Activated CD8-positive, alpha-beta memory T cell treated with anti-CD3 and anti-CD28 coated beads, Interleukin-2, amount 50 U/mL, for 4 hours (primary cell): Measurements from ENCODE around the gene GATA6.

Experiments
- DNase-seq: peaks from one replicate; pipeline ENCODE4 v3.0.0-alpha.2; 2020

Gene GATA6

DNA sequence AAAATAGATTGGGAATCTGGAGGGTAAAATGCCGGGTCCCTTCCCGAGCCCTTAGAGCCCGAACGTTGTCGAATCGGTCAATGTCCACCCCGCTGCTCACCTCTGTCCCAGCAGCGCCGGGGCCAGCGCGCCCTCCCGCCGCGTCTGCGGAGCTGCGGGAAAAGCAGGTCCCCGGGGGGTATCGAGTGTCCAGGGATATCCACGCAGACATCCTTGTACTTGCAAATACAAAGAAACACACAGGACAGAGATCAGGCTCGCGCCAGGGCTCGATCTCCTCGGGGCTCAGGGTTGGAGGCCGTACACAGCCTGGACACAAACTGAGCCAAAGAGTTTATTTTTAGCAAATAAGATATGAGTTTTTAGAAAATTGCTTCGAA, 2.3 kb upstream of the GATA6 start:
- no peak for DNase-seq

DNA sequence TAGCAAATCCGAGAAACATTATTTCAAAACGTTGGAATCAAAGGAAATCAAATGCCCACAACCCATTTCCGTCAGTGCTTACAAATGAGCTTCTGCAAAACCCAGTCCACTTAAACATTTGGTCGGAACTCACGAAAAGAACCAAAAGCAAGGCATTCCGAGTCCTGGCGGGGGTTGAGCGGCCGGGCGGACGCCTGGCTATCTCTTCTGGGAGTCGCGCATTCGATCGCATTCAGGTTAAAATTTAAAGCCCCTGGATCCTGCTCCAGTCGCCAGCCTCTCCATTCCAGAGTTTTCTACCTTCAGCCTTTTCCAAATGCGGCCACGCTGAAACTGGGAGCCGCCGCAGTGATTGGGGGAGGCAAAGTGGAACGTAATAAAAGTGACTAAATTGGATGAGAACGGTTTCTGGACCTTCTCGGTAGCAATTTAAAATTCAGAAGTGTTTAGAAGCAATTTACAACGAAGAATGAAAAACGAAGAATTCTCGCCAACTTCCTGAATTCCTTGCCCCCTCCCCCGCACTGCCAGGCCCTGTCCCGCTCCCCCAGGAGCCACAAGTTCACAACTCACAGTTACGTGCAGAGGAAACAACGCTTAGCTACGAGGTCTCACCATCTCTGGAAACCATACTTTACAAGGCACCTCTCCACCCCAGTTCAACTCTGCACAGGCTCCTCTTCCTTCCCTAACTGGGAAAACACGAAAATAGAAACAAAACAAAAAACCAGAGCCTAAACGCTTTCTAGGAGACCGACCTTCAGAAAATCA, 1.7 kb upstream of the GATA6 start:
- DNase-seq: no peak

DNA sequence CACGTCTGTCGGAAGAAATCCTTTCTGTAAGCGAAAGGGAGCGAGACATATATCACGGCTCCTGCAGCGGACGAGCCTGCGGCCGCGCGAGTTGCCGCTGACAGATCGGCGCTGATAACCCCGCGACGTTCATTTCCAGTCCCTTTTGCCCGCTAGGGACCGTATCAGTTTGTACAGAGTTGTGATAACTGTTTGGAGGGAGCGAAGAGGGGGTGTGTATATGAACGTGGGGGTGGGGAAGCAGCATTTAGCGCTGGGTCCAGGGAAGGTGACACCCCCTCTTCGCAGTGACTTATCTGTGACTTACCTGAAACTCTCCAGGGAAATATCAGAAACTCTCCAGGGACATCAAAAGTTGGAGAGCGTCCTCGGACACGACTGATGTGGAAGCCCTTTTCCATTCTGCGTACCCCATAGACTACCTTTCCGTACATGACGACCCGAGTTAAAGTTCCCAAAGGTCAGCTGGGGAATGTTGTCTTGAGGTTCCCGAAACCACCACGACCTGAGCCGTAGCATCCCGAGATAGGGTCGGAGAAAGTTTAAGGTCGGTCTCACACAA, 948 bp upstream of the GATA6 start:
- no peak for DNase-seq

DNA sequence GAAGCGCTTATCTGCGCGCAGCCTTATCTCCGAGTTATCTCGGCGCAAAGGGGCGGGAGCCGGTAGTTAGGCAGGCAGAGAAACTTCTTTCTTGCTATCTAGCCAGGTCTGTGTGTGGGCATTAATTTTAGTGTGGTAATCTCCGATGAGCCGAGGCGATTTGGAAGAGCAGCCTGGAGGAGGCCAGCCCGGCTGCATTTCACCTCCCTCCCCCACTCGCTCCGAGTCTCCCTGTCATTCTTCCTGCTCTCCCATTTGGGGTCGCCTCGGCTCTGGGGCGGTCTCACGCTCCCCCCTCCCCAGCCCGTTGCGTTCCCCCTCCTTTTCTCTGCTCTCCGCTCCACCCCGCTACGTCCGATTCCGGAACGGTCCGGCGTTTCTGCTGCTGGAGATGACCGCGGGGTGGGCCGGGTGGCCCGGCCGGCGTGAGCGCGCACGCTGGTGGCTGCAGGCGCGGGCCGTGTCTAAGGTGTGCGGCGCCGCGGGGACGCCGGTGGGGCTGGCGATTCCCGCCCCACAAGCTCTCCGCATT, 566 bp downstream of the GATA6 start:
- no peak for DNase-seq

DNA sequence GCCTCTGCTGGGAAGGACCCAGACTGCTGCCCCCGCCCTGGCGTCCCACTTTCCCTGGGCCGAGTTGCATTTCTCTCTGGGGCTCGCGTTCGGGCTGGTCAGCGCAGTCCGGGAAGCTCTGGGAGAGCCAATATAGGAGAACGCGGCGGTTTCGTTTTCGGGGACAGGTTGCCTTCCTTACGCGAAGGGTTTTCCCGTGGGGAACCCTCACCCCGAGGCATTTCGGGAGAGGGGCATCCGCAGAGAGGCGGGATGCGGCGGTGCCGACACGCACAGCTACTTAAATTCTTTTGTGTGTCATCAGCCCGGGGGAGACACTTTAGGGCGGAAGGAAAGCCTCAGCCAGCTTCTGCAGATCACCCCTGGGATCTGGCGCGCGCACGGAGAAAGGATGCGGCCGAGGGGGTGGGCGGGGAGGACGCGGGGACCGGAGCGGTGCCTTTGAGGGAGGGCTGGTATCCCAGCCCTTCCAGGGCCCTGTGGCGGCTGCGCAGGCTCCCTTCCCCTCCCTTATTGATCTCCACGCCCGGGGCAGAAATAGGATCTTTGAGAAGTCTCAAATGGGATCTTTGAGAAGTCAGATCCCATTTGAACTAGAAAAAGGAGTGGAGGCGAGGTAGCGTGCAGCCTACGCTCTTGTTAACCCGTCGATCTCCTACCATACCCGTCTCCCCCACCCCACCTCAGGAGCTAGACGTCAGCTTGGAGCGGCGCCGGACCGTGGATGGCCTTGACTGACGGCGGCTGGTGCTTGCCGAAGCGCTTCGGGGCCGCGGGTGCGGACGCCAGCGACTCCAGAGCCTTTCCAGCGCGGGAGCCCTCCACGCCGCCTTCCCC, 1.2 kb downstream of the GATA6 start:
- DNase-seq: no peak

DNA sequence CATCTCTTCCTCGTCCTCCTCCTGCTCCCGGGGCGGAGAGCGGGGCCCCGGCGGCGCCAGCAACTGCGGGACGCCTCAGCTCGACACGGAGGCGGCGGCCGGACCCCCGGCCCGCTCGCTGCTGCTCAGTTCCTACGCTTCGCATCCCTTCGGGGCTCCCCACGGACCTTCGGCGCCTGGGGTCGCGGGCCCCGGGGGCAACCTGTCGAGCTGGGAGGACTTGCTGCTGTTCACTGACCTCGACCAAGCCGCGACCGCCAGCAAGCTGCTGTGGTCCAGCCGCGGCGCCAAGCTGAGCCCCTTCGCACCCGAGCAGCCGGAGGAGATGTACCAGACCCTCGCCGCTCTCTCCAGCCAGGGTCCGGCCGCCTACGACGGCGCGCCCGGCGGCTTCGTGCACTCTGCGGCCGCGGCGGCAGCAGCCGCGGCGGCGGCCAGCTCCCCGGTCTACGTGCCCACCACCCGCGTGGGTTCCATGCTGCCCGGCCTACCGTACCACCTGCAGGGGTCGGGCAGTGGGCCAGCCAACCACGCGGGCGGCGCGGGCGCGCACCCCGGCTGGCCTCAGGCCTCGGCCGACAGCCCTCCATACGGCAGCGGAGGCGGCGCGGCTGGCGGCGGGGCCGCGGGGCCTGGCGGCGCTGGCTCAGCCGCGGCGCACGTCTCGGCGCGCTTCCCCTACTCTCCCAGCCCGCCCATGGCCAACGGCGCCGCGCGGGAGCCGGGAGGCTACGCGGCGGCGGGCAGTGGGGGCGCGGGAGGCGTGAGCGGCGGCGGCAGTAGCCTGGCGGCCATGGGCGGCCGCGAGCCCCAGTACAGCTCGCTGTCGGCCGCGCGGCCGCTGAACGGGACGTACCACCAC, 2.1 kb downstream of the GATA6 start:
- DNase-seq: no peak

DNA sequence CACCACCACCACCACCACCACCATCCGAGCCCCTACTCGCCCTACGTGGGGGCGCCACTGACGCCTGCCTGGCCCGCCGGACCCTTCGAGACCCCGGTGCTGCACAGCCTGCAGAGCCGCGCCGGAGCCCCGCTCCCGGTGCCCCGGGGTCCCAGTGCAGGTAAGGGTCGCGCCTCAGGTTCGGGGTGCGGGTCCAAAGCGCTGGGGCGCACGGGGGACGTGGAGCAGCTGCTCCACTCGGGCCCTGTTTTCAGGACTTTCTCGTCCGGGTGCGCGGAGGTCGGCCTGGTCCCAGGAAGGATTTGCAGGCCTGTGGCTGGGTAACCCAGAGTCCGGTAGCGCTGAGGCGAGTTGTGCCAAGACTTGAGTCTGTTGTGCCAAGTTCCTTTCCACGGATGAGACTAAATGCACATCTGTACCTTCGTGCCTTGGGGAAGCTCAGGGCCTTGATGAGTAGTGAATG, 2.8 kb downstream of the GATA6 start:
- DNase-seq: no peak

DNA sequence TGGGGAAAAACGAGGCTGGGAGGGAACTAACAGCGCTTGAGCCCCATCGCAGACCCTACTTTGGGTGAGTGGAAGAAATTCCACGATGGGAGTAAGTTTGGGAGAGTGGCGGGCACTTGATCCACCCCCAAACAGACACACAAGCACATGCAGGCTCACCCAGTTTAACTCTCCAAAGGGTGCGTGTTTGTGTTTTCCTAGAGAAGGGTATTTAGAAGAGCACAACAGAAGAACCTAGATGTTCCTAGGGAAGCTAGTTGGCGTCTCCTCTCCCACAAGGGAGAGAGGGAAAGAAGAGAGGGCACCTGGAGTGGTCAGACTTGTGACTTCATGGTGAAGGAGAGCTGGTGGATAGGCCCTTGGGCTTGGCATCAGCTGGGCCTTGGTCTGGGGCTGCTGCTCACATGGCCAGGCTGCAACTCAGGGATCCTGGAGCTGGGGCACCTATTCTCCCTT, 3.2 kb downstream of the GATA6 start:
- DNase-seq: no peak

DNA sequence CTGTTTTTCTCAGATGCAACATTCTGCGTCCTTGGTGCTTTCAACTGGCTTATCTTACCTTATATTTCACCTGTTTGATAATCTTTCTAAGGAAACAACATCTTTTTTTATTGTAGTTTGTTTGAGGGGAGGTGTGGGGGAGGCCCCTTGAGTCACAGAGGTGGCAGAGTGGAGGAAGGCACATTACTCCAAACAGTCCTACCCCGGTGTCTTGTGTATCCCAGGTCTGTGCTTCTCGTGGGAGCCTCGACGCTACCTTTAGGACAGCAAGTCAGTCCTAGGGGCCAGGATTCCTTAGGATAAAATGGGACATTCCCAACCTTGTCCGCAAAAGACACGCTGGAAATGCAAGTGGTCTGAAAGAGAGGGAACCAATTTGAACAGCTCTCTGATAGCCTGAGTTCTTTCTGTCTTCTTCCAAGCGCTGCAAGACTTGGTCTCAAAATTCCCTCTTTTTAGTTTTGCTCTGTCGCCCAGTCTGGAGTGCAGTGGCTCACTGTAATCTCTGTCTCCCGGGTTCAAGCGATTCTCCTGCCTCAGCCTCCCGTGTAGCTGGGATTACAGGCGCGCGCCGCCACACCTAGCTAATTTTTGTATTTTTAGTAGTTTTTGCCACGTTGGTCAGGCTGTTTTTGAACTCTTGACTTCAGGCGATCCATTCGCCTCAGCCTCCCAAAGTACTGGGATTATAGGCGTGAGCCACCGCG, 4.0 kb downstream of the GATA6 start:
- no peak for DNase-seq

DNA sequence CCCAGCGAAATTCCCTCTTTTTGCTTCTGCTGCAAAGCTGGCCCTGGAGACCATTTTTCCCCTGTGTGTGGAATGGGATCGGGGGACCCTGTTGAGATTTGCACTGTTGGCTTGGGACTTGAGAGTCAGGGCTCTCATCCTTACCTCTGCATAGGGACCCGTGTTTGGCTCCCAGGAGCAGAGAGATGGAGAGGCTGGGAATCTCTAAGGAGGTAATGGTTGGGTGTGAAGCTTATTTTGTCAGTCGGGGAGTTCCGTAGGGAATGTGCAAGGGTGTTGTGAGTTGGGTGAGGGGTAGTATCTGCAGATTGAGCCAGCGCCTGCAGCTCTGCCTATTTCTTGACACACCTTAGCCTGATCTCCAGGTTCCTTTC, 4.5 kb downstream of the GATA6 start:
- DNase-seq: no peak

DNA sequence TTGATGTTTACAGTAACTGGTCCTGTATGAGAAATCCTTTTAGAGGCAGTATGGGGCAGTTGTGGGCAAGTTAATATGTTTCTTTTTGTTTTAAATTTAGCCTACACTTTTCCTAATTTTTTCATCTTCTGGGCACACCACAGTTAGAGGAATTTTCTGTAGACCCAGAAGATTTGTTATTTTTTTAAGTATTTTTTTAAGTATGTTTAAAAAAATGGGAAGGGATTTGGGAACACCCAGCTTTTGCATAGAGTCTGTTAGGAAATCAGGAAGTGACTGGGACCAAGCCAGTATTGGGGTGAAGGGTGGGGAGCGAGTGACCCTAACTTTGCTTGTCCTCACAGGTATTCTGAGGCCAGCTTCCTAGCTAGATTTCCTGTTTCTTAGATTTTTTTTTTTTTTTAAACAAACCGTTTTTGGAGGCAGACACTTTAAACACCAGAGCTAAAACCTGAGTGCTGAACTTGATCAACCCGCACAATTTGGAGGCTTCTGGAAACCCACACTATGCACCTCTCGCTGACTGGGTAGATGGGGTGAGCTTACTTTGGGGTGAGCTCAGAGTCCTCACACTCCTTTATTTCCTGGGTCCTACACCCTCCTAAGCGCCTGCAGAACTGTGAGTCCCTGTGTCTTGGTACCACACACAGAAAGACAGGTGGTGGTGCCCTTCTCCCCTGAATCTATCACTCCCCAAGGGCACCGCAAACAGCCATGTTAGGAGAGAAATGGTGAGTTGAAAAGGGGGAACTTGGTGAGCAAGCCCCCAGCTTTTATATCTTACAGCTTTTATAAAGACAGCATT, 5.2 kb downstream of the GATA6 start:
- DNase-seq: no peak

DNA sequence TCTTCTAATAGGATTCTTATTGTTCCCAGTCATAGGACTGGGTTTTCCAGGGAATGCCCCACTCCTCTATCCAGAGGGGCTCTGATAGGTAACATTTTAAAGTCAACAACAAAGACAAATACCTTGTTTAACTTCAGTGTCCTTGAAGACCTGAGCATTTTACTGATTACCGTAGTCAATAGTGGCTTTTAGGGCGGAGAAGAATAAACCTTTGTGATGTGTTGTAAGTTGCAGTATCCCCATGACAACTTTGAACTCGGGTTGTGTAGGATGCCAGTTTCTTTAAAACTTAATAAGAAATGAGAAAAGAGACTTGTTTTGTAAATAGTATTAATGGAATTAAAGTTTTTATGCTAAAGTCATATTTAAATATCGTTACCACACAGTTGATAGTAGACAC, 6.0 kb downstream of the GATA6 start:
- no peak for DNase-seq

DNA sequence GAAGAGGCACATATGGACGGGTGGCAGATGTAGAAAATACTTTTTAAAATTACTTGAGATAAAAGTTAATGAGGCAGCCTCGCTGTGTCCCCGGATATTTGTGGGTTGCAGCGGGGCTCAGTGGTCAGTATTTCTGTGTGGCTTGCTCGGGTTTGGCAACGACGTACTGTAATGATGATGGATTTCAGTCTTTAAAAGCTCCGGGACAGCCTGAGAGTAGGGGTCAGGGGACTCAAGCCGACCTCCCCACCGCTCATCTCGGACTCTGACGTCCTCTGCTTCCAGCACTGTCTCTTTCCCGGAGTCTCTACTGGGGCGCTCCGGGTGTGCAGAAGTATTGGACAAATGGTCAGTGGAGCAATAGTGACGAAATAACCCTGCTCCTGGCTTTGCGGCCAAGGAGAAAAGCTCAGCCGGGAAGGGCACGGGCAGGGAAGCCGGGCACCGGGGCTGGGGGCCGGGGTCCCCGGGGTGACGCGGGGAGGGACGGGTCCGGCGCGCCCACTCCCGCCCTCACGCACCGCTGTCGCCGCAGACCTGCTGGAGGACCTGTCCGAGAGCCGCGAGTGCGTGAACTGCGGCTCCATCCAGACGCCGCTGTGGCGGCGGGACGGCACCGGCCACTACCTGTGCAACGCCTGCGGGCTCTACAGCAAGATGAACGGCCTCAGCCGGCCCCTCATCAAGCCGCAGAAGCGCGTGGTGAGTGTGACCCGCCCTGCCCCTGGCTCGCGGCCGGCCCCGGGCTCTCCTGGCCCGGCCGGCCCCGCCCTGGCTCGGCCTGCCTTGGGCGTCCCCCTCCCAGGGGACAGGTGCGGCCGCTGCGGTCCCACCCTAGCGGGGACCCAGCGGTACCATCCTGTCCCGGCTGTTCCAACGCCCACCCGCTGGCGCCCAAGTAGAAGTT, 7.3 kb downstream of the GATA6 start:
- no peak for DNase-seq

DNA sequence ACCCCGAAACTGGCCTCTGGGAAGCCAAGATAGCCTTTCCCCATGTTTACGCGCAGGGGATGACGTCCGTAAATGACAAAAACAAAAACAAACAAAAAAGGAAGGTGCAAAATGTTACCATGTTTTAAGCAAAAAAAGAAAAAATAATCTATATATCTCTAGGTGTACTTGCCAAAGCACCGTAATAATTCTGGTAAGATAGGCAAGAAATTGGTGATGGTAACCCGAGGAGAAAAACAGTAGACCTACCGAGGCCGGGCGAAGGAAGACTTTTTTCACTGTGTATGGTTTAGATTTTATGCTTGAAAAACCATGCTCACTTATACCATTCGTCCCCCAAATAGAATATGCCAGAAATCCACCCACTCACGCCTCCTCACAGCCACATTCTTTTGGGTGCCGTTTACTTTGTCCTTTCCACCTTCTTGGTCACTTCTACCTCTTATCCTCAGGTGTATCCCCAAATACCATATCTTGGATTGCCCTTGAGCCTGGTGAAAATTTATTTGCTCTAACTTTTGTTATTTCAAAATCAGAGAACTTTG, 8.0 kb downstream of the GATA6 start:
- DNase-seq: no peak

DNA sequence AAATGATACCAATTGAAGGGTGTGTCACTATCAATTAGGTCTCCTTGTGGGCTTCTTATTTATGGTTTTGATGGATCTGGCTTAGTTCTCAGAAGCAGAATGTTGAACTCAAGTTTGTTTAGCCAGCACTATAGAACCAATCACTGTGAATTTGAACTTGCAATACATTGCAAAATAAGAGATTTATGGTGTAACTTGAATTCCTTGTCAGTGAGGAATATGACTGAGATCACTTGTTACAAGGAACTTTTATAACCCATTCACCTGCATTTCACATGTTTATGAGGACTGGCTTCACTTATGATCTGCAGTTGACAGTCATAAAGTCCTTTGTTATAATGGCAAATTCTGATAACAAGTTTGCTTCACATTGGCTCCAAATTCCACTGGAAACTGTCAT, 9.8 kb downstream of the GATA6 start:
- DNase-seq: no peak

DNA sequence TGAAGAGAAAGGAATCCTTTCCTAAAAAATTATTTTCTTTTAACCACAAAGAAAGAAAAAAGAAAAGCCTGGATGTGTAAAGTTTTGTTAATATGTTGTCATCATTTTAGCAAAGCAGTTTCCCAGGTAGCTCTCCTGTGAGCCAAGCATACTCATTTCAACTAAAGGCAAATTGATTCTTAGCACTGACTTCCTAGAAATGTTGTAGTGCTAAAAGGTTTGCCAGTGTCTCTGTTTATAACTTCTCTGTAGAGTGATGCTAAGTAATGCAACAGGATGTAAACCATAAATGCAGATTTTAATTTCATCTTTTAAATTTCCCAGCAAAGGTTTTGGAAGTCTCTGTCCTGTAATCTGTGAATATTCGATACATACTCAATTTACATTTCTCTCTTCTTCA, 10.2 kb downstream of the GATA6 start:
- no peak for DNase-seq

DNA sequence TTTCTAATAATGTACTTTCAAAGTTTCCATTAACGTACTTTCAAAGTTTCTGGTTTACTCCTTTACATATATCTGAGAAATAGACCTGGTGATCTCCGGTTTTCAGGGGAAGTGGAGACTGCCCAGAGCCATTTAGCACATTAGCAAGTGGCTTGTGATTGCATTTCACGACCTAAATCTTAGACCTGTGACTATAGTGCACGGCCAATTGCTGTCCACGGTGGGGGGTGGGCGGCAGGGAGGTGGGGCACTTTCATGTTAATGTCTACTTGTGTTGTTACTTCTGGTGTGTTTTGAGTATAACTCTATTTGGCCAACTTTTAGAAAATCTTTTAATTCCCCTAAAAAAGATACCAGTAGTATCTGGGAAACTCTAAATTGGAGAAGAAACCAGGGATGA, 11.3 kb downstream of the GATA6 start:
- DNase-seq: no peak

DNA sequence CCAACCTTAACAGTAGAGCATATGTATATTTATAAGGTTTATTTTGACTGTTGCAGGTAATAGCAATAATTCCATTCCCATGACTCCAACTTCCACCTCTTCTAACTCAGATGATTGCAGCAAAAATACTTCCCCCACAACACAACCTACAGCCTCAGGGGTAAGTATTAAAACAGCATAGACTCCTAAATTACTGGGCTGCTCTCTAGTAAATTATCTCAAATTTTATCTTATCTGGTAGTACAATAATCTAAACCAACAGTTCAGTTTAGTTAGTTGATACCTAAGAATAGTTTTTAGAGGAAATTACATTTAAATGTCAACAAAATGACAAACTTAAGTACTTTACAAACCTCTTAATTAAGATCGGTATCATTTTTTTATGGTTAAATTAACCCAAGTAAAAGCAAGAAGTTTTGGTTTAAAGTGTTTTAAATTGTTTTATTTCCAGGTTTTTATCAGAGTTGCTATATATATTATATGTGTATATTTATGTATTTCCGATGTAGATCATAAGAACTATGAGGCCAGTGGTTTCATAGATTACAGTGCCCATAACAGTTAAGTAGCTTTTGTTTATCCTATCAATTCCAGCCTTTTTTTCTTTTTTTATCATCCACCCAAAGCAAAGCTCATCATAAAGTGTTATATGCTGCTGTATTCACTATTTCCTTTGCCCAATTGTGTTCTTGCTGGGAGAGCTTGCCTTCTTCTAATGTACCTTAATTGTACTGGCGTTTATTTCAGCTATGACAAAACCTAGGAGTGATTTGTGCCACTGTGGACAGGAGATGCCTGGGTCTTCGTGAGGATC, 13.7 kb downstream of the GATA6 start:
- DNase-seq: no peak

DNA sequence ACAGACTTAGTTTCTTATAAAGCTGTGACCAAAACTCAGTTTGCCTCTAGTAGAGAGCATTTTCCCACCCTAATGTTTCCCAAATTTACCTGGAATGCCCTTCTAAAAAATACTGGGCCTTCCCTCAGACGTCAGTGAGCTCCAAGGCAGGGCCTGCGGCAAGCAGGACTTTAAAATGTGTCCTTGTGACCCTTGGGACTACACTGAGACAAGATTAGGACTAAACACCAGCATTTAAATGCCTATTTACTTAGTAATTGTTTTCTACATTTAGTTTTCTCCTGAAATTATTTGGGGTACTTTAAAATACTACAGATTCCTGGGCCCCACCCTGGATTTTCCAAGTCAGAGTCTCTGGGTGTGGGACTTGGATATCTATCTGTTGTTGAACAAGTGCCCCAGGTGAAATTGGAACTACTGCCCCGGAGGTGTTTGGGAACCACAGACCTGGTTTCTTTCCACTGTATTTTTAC, 14.3 kb downstream of the GATA6 start:
- no peak for DNase-seq
